Measurements from ENCODE around the gene SPZ1. TPM values are rescaled to one million over a fixed set of nuclear protein-coding genes. Genes with fewer than 3 reads are reported as not detected.

The SPZ1 gene
- total and polyA plus RNA-seq, 2 of the 13 experiments (the other 11 are each of a cell fraction or from before 2014, with no cell fraction given), result not detected

DNA sequence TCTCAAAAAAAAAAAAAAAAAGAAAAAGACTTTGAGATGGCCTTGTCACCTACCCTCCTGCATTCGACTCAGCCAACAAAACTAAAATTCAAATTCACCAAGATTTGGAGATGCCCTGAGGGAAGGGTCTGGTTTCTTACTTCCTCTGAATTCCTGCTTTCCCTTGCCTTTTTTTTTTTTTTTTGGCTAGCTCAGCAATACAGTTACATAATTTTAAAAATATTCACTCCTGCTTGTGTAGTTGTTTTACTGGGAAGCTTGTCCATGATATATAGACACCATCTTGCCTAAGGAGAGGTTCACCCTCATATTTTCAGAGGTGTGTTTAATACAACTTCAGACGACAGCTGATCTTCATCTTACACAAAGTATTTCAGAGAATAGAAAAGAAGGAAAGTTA lies 42.6 kb upstream of the SPZ1 start:
- H4K20me1 ChIP-seq (ENCODE audit: insufficient read depth, low read length), result no peaks in the 10 kb centered on the region
- H2AFZ ChIP-seq (ENCODE audit: low read length), result no peak overlapping the region
- intact Hi-C loops (cut with micrococcal nuclease; ENCODE audit: unreplicated experiment), result no loop called here
- H3K4me1 ChIP-seq (ENCODE audit: insufficient read depth, low read length), result 0 out of 2 replicates have a peak, but pooled peaks cover 5% of the 10 kb centered on the region
- no peaks in the 10 kb centered on the region for H3K36me3 ChIP-seq (replicated peaks in 1 of 2; ENCODE audit: control insufficient read depth in 1 of 2, insufficient read depth in 2 of 2, low read length in 2 of 2)
- H3K4me2 ChIP-seq (ENCODE audit: low read depth, low read length), result no peak overlapping the region
- ChIA-PET CTCF (ENCODE audit: low intra/inter-chr PET ratio, low total read pairs) (no interaction called here), POLR2A (interaction anchor here (0.9 kb wide), 1 partner anchor 183 kb away, joined by 3 read pairs; no protein-coding TSS in a partner anchor)
- in situ Hi-C loops (cut with HindIII; ENCODE audit: extremely low pct_ligation_motif_present, low pct_unique_long_range_greater_than_20kb), result no loop called here
- DNase-seq (ENCODE audit: low spot score) (no peak), FAIRE-seq (no peak), ATAC-seq (no peak)
- no peaks in the 10 kb centered on the region for H3K79me2 ChIP-seq (ENCODE audit: insufficient read depth, low read length)
- no peak overlapping the region for H3K27ac ChIP-seq (ENCODE audit: extremely low read length, insufficient read depth, low read length)
- no peaks in the 10 kb centered on the region for H3K9me3 ChIP-seq (ENCODE audit: low read length)
- WGBS (ENCODE audit: low lambda C conversion rate), result 14% methylated on average over 2 of the region's 2 CpGs
- H3K4me3 ChIP-seq (replicated peaks in 1 of 3; ENCODE audit: insufficient read depth in 1 of 3, low read depth in 2 of 3, low read length in 3 of 3), result no peak overlapping the region
- BruUV-seq (replicated peaks), result no TSS peak
- no peak for TF ChIP-seq MAZ (IDR thresholded peaks at IDR 0.05; ENCODE audit: borderline replicate concordance, low read depth, low read length)
- TF ChIP-seq MAZ (CRISPR knock-in tag; IDR thresholded peaks at IDR 0.05; ENCODE audit: low read depth), result no peak
- no peak for TF ChIP-seq REL (CRISPR knock-in tag; conservative IDR thresholded peaks at IDR 0.05)
- no peak for TF ChIP-seq ZNF747 (CRISPR knock-in tag; IDR thresholded peaks at IDR 0.05; ENCODE audit: borderline replicate concordance)
- no peak for TF ChIP-seq RXRB (CRISPR knock-in tag; IDR thresholded peaks at IDR 0.05; ENCODE audit: borderline replicate concordance)
- TF ChIP-seq BORCS8-MEF2B (CRISPR knock-in tag; IDR thresholded peaks at IDR 0.05), result no peak
- TF ChIP-seq, protein P1, sequence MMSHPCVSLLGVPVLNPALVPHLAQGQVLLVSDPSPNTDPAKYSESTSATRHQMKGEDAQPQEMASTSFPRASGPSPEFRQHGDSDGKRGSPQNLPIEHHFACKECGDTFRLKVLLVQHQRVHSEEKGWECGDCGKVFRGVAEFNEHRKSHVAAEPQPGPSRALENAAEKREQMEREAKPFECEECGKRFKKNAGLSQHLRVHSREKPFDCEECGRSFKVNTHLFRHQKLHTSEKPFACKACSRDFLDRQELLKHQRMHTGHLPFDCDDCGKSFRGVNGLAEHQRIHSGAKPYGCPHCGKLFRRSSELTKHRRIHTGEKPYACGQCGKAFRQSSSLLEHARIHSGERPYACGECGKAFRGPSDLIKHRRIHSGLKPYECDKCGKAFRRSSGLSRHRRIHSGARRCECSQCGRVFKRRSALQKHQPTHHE (CRISPR knock-in tag; IDR thresholded peaks at IDR 0.05; ENCODE audit: borderline replicate concordance), result no peak
- no peak for TF ChIP-seq RBFOX2 (IDR thresholded peaks at IDR 0.05; ENCODE audit: low read depth, low read length)
- no peak for TF ChIP-seq NBN (conservative IDR thresholded peaks at IDR 0.05)
- TF ChIP-seq IRF2 (CRISPR knock-in tag; IDR thresholded peaks at IDR 0.05), result no peak
- TF ChIP-seq MED8 (CRISPR knock-in tag; IDR thresholded peaks at IDR 0.05; ENCODE audit: insufficient replicate concordance), result no peak
- H3K27me3 ChIP-seq (ENCODE audit: control insufficient read depth in 1 of 2, insufficient read depth in 2 of 2, low read length in 2 of 2), result no peaks in the 10 kb centered on the region
- no peak overlapping the region for H3K9ac ChIP-seq (ENCODE audit: insufficient read depth, low read depth, low read length)

Measured in HepG2 (cell line).